ENCODE results near the gene FAM53B. TPM values are rescaled to one million over a fixed set of nuclear protein-coding genes. Genes with fewer than 3 reads are reported as not detected.
A peak's percentile ranks its signal among the peaks of the same experiment; 100 is the strongest.

Gene FAM53B
- total RNA-seq, 1 experiment from 2014 or later, result 10.0 TPM

DNA sequence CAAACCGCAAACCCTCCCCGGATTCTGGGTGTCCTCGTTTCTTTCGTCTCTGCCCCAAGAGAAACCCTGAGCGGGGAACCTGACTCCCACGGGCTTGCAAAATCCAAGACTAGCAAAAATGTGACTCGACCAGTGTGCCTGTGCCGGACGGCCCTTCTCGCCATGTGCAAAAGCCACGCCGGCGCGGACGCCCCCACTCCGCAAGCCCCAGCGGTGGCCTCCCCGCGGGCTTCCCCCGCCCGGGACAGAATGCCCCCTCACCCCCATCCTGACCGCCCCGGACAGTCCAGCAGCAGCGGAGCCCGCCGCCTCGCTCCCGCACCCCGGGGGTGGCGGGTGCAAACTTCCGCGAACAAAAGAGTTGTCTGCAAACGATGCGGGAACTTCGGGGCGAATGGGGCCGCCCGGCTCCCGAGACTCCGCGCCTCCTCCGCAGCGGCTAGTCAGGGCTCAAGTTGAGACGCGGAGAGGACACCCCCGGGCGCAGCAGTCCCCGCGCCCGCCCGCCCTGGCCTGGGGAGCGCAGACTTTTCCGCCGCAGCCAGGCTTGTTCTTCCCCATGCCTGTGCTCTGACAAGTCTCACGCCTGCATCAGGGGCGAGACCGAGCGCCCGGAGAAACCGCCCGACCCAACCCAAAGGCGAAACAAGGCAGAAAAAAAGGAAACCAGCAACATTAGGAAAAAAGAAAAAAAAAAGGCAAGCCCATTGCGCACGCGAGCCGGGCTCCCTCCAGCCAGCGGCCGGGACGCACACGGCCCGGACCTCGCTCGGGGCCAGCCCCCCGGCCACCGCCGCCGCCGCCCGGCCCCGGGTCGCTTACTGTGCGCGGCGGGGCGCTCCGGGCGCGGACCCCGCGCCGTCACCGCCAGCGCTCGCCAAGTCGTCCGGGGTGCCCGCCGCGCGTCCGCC, 732 bp downstream of the FAM53B start:
- DNase-seq (ENCODE audit: extremely low read depth, low read depth), result no peak

- DNase-seq (ENCODE audit: extremely low read depth, low read depth), result no peak
Measured at GRCh38 chr10:124742413-124743190, 1.6 kb downstream of the FAM53B start.

- no peak for DNase-seq (ENCODE audit: extremely low read depth, low read depth)
Measured at GRCh38 chr10:124741922-124742412, 2.2 kb downstream of the FAM53B start.

GRCh38 chr10:124741281-124741921, 2.8 kb downstream of the FAM53B start:
- peak; percentile 54 for DNase-seq (ENCODE audit: extremely low read depth, low read depth)

DNA sequence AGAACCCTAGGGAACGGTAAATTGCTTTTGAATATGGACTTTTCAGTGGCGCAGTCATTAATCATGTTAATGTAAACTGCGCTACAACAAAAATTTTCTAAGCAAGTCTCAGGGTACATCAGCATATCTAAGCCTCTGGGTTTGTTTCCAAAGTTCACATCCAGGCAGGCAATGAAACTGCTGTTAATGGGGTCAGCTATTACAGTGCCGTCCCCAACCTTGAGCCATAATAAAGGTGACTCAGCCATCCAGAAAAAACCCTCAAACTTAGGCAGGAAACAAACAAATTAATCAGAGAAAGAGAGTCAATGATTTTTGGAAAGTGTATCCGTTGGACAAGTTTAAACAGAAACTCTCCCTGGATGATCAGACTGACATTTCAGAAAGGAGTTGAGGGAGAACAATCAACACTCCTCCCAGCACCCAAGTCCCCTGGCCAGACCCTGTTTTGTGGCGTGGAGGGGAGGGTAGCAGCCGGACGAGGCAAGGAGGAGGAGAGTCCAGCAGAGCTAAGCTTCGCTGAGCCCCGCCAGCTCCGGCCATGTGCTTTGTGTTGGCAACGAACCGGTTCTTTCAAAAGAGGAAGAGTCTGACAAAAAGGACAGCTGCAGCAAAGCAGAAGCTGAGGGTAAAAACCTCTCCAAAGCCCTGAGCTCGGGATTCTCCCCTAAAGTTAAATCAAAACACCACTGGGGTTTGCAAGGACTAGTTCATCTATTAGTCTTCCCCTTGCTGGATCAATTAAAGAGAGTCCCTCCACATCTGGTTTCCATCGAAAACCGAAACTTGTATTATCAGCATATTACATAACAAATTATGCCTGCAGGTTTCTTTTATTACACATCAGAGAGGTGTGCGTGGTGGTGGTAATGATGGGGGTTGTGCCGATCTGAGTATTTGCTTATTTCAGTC, 3.6 kb downstream of the FAM53B start:
- no peak for DNase-seq (ENCODE audit: extremely low read depth, low read depth)

DNA sequence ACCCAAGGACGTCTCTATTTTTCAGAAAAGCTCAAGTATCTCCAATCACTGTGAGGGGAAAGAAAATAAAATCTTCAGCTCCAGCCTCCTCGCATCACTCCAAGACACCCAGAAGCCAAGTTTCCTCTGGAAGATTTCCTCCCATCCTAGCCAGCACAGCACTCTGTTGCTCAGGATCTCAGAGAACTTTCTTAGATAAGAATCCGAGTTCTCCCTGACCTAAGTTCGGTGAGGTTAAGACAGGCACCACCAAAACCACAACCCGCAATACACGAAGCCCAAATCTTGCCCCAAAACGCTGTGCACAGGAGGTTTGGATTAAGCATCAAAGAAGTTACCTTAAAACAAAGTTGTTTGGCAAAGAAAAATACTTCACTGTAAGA, 4.2 kb downstream of the FAM53B start:
- DNase-seq (ENCODE audit: extremely low read depth, low read depth), result no peak

DNA sequence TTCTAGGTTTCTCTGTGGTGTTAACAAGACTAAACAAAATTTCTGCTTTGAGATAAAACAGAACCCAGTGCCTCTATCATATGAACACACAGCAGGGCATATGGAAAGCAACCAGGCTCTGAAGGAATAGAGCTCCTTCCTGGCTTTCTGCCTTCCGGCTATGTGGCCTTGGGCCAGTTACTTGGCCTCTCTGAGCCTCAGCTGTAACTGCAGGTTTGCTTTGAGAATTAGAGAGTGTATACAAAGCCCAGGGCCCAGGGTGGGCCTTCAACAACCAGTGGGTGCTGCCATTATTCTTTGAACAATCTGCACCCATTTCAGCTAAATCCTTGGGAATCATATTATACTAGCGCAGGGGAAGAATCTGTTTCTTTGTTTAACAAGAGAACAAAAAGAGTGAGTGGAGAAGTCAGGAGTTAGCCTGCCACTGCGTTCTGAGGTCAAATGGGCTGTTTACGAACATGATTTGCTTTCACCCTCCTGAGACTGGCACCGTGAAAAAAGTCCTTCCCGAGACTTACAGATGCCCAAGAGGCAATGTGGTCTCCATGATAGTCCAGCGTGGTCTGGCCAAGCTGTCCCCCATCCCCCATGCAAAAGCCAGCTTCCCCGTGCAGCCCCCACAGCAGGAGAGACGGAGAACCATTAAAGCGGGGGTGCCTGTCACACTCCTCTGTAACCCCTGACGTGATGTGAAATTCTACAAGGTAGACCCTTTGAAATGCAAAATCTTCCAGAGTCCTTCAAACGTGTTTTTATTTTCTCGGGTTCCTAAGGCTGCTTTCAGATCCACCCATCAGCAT, 4.9 kb downstream of the FAM53B start:
- DNase-seq (ENCODE audit: extremely low read depth, low read depth), result no peak

DNA sequence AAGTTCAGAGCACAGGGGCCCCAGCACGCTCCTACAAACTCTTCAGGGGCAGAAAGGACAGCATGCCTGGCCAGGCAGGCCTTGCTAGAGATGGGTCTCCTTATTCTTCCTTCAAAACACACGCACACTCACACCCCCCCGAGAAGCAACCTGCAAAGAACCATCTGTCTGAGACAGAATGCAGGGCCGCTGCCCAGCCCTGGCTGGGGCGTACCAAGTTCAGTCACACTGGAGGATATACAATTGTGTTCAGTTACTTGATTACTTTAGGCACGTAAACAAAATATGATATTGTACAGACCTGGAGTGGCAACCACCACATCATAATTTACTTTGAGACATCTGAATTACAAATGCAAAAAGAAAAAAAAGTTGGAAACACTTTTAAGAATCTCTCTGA, 5.7 kb downstream of the FAM53B start:
- no peak for DNase-seq (ENCODE audit: extremely low read depth, low read depth)

GRCh38 chr10:124737708-124738107, 6.5 kb downstream of the FAM53B start:
- no peak for DNase-seq (ENCODE audit: extremely low read depth, low read depth)

- no peak for DNase-seq (ENCODE audit: extremely low read depth, low read depth)
Measured at GRCh38 chr10:124737221-124737620, 7.0 kb downstream of the FAM53B start.

DNA sequence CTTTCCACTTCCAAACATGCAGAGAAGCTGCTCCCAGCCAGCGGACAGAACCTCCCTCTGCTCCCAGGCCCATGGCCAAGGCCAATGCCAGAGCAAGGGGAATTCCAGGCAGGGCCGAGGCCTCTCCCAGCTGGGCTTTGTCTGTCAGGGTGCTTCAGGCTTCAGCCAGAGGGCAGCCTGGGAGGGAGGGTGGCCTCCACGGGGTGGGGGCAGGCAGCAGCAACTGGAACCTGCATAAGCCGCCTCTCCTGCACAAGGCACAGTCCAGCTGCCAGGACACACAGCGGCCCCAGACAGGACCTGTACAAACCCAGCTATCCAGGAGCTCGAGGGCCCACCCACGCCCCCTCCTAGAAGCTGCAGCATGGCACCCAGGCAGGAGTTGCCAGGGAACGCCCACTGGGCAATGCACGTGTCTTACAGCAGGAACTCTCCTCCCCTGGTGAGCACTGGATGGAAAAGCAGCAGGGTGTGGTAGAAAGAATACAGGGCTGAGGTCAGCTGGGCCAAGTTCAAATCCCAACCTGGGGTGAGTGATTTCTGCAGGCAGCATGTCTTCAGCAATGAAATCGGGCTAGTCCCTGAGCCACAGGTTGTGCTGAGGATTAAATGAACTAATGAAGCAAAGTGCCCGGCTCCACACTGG, 7.6 kb downstream of the FAM53B start:
- DNase-seq (ENCODE audit: extremely low read depth, low read depth), result no peak

DNA sequence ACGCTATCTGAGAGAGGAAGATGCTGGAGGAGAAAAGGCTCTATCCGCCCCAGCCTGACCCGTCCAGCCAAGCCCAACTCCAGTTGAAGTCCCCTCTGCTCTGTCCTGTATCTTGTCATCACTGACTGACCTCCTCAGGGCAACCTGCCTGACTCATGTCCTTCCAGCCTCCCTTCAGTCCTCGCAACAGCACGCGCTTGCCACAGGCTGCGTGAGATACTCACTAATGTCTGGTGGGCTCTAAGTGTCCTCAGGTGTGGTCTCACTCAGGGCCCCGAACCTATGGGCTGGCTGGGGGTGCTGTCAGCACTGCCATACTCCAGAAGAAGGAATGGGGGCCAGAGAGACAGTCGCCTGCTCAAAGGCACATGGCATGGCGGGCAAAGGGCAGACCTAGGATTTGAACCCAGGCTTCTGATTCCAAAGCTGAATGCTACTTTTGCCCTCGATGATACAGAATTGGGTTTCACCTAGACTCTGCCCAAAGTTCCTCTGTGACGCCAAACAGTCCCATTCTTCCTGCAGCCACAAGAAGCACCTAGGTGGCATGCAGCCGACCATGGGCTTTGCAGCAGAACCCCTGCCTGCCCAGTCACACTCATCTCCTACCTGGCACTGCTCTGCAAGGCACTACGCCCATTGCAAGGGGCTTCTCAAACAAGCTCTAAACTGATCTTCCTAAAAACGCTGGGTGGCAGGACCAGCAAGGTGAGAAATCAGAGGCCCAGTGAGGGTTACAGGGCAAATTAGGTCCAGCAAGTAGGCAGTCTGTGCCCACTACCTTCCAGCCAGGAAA, 8.5 kb downstream of the FAM53B start:
- DNase-seq (ENCODE audit: extremely low read depth, low read depth), result no peak

DNA sequence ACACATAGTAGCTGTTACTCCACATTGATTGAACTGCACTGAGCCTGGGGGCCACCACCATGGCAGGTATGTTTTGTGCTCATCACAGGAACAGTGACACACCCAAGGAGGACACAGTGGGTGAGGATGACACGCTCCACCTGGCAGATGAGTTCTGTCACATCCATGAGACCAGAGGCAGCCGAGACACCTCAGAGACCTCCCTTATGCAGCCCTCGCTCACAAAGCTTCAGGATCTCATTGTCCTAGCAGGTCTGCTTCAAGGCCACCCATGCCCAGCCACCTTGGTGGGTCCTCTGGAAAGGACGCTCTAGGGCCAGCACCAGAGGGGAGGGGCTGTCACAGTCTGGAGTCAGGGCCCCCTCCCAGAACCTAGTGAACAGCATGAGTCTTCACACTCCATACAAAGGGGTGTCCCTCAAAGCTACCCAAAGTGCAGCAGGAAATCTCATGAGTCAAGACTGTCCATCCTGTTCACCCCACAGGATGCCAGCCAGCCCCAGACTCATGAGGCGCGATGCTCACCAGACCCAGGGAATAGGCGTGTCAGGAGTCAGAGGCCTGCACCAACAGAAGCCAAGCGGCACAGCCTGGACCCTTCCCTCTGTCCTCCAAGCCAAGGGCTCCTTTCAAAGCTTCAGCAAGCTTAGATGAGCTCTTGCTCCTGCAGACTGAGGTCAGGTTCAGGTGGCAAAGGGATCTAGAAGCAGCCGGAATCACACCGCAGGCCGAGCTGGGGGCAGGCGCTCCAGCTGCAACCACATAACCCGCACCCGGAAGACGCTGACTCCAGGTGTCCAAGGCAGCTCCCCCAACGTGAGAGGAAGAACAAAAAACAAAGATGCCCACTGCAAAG, 9.6 kb downstream of the FAM53B start:
- no peak for DNase-seq (ENCODE audit: extremely low read depth, low read depth)

GRCh38 chr10:124733571-124734245, 10.5 kb downstream of the FAM53B start:
- DNase-seq (ENCODE audit: extremely low read depth, low read depth), result no peak

GRCh38 chr10:124732931-124733570, 11.1 kb downstream of the FAM53B start:
- no peak for DNase-seq (ENCODE audit: extremely low read depth, low read depth)

GRCh38 chr10:124731551-124731950, 12.6 kb downstream of the FAM53B start:
- no peak for DNase-seq (ENCODE audit: extremely low read depth, low read depth)

All from NCI-H460 (cell line).